Occipital lobe (tissue), 2 donors: ENCODE results near the gene USP33. TPM values are rescaled to one million over a fixed set of nuclear protein-coding genes. Genes with fewer than 3 reads are reported as not detected.
"Not testable (repeated sequence)": the region's sequence is repeated elsewhere in the genome, so short reads cannot be mapped to it uniquely, and the experiment has no call there.

ENCODE experiments used
- DNase-seq: peaks from one replicate; lab custom pipeline; 2025; lab: John Stamatoyannopoulos, UW
- total RNA-seq: library from RNA; depleted of rRNA; stranded (reverse); fragments of >200 nt; gene quantifications from one replicate; pipeline ENCODE4 v1.2.3, GENCODE V29; 2014

The USP33 gene
- total RNA-seq, 1 donor from 2014 or later, result 271 TPM

DNA sequence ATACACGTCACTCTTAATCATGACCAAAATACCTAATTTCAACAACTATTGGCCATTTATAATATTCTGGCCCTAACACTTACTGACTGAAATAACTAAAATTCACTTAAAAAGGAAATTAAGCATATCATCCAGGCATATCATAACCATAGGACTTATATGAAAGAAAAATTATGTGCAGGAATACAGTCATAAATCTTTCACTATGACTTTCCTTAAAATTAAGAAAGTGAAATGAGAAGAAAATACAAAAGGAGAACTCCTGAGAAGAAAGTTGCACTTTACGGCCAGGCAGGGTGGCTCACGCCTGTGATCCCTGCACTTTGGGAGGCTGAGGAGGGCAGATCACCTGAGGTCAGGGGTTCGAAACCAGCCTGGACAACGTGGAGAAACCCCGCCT is 86.6 kb downstream of the USP33 start:
- no peak for DNase-seq

DNA sequence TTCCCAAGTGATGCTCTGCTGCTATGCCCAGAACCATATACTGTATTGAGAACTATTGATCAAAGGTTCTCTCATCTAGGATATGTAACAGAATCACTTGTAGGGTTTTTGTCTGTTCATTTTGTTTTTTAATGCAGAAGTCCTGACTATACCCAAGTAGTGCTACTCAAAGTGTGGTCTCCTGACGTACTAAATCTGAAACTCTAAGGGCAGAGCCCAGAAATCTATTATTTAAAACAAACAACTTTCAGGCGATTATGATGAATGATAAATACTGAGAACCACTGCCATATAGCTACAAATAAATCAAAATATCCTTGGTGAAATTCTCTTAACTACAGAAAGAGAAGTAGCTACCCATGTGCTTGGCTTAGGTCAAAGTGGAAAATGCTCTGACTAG is 87.3 kb downstream of the USP33 start:
- DNase-seq, result no peak

DNA sequence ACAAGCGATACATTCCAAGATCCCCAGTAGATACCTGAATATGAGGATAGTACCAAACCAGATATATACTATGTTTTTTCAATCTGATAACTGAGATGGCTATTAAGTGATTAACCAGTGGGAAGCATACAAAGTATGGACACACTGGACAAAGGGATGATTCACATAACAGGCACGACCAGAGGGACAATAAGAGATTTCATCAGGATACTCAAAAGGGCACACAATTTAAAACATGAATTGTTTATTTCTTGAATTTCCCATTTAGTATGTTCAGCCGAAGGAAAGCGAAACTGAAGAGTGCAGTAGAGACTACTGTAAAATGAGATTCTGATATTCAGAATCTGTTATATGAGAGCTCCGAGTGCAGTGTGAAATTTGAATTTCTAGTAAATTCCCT is 87.8 kb downstream of the USP33 start:
- no peak for DNase-seq

DNA sequence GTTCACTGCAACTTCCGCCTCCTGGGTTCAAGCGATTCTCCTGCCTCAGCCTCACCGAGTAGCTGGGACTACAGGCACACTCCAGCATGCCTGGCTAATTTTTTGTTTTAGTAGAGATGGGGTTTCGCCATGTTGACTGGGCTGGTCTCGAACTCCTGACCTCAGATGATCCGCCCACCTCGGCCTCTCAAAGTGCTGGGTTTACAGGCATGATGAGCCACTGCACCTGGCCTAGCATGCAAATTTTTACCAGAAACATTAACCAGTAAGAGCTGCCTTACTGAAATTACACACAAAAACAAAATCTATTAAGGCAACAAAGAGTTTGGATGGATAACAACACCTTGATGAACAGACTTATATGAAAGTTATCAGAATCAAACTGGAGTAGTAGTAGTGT is 89.3 kb downstream of the USP33 start:
- no peak for DNase-seq

DNA sequence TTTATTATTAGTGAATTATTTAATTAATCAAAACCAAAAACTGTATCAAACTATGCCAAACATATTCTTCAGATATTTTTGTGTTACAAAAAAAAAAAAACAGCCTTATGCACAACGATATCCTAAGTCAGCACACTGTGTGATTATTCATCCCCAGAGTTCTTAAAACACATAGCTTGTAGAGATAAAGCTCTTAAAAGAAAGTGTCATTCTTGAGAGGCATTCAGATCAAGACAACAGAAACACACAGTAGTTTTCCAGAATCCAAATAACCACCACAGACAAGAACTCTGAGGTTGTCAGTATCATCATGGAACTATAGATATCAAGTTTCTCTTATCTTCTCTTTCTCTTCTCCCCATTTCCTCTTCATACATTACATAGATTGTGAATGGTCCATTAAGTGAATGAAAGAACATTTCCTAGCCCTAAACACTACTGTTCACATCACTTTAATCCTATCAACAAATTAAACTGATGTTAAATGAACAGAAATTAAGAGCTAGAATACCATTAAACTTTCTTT is 90.7 kb downstream of the USP33 start:
- DNase-seq, result no peak

DNA sequence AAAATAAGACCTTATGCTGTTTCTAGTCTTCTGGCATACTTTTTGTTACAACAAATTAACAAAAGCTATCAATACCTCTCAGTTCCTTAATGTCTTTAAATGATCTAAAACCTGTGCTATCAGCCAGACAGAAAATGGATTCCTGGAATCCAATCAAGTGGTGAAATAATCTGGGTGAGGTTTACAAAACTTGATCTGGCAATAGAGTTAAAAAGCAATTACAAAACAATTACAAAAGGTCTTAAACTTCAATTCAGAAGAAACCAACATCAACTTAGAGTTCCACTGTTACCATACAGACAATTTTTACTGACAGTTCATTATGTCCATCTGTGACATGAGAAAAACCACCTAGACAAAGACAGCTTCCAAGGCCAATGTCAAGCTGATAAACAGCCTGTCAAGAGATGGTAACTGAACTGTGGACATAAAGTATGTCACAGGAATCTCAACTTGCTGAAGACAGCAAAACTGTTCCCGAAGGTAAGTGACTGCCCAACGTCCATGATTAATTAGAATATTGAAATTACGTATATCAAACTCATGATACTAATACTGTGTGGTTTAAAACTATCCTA is 94.6 kb downstream of the USP33 start:
- no peak for DNase-seq

DNA sequence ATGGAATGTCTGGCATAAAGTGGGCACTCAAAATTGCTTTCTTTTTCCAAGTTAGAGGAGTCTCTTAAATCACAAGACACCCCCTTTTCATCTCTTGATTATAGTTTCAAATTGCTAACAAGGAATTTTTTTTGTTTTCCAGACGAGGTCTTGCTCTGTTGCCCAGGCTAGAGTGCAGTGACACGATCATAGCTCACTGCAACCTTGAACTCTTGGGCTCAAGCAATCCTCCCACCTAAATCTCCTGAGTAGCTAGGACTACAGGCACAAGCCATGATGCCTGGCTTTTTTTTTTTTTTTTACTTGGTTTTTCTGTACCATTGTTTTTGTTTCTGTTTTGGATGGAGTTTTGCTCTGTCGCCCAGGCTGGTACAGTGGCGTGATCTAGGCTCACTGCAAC is 98.0 kb downstream of the USP33 start:
- no peak for DNase-seq

DNA sequence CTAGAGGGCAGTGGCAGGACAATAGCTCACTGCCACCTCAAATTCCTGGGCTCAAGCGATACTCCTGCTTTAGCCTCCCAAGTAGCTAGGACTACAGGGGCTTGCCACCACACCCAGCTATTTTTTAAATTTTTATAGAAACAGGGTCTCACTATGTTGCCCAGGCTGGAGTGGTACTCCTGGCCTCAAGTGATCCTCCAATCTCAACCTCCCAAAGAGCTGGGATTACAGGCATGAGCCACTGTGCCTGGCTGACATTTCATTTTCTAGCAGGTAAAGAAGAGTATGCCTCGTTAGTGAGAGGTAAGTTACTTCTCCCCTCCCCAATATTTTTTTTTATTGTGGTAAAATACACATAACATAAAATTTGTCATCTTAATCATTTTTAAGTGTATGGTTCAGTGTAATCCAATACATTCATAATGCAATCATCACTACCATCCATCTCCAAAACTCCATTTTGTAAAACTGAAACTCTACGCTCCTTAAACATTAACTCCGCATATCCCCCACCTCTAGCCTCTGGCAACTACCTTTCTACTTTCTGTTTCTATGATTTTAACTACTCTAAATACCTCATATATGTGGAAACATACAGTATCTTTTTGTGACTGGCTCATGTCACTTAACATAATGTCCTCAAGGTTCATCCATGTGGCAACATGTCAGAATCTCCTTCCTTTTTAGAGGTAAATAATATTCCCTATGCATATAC is 99.6 kb downstream of the USP33 start:
- DNase-seq, result no peak

DNA sequence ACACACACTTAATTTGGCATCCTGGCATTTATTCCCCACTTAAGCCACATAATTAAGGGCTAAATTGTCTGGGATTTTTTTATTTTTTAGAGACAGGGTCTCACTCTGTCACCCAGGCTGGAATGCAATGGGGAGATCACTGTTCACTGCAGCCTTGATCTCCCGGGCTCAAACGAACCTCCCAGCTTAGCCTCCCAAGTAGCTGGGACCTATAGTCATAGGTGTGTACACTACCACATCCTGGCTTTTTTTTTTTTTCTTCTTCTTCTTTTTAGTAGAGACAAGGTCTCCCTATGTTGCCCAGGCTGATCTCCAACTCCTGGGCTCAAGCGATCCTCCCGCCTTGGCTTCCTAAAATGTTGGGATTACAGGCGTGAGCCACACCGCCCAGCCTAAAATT is 101.4 kb downstream of the USP33 start:
- DNase-seq, result no peak

DNA sequence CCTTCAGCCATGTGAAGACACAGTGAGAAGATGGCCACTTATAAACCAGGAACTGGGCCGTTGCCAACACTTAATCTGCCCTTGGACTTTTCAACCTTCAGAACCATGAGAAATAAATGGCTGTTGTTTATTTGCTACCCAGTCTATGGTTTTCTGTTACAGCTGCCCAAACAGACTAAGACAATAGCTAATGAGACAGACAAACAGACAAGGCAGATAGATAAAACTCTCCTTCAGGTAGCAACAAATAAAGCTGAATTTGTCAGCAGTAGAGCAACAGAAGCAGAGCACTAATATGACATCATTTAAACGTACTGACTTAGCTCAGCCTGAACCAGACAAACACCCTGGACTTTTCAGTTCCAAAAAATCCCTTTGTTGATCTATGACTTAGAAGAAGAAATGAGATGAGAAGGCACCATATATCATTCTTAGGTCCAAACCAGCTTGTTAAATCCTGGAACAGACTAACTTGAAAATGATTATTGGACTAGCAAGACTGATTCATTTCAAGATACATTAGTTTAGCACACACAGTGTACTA is 104.1 kb downstream of the USP33 start:
- no peak for DNase-seq

DNA sequence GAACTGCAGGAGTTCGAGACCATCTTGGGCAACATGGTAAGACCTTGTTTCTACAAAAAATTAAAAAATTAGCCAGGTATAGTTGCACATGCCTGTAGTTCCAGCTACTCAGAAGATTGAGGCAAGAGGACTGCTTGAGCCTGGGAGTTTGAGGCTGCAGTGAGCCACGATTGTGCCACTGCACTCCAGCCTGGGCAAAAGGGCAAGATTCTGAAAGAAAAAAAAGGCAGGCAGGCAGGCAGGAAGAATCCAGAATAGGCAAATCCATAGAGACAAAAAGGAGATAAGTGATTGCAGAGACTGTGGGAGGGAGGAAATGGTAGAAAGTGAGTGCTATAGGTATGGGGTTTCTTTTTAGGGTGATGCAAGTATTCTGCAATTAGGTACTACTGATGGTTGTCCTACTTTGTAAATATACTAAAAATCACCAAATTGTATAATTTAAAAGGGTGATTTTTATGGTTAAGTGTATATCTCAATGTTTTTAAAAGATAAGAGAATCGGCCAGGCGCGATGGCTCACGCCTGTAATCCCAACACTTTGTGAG is 106.6 kb downstream of the USP33 start:
- DNase-seq, result no peak

DNA sequence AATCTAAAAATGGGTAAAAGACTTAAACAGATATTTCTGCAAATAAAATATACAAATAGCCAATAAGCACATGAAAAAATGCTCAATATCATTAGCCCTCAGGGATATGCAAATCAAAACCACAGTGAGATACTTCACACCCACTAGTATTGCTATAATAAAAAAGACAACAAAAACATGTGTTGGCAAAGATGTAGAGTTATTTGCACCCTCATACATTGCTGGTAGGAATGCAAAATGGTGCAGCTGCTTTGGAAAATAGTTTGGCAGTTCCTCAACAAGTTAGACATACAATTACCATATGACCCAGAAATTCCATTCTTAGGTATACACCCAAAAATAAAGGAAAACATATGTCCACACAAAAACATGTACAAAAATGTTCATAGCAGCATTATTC is 107.4 kb downstream of the USP33 start:
- no peak for DNase-seq

DNA sequence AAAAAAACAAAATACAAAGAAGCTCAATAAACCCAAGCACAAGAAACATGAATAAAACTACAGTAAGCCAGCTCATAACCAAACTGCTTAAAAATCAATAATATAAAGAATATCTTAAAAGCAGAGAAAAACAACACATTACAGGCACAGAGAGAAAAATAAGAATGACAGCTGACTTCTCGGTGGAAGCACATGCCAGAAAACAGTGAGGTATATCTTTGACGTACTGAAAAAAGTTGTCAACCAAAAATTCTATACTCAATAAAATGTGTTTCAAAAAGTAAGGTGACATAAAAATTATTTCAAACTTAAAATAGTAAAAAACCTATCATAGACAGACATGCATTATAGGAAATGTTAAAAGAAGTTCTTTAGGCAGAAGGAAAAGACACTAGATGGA is 110.5 kb downstream of the USP33 start:
- no peak for DNase-seq

DNA sequence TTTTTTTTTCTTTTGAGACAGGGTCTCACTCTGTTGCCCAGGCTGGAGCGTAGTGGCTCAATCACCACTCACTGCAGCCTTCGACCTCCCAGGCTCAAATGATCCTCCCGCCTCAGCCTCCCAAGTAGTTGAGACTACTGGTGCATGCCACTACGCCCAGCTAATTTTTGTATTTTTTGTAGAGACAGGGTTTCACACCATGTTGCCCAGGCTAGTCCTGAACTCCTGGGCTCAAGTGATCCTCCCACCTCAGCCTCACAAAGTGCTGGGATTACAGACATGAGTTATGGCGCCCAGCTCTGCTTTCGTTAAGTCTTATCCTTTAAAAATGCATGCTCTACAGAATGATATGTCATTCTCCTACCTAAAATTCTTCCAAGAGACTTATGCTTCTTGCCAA is 113.4 kb downstream of the USP33 start:
- DNase-seq, result not testable (repeated sequence)

Other genes with a start within 250 kb of the USP33 start
- 164 TPM for gene ZZZ3, start 77.2 kb downstream of the USP33 start, total RNA-seq
- gene MIGA1, start 19.8 kb upstream of the USP33 start, total RNA-seq, result 28.5 TPM
- gene NEXN, start 128.8 kb upstream of the USP33 start, total RNA-seq, result 0.31 TPM
- 408 TPM for gene FUBP1, start 219.2 kb upstream of the USP33 start, total RNA-seq
- 35.4 TPM for gene DNAJB4, start 245.1 kb upstream of the USP33 start, total RNA-seq